GM18520 (cell line): ENCODE results near the gene LCN2.

Experiments used
- ATAC-seq: cut with Tn5 transposase; IDR thresholded peaks from one replicate; pipeline ENCODE4 v1.9.1; 2021; ENCODE audit not compliant: unreplicated experiment

LCN2 gene

DNA sequence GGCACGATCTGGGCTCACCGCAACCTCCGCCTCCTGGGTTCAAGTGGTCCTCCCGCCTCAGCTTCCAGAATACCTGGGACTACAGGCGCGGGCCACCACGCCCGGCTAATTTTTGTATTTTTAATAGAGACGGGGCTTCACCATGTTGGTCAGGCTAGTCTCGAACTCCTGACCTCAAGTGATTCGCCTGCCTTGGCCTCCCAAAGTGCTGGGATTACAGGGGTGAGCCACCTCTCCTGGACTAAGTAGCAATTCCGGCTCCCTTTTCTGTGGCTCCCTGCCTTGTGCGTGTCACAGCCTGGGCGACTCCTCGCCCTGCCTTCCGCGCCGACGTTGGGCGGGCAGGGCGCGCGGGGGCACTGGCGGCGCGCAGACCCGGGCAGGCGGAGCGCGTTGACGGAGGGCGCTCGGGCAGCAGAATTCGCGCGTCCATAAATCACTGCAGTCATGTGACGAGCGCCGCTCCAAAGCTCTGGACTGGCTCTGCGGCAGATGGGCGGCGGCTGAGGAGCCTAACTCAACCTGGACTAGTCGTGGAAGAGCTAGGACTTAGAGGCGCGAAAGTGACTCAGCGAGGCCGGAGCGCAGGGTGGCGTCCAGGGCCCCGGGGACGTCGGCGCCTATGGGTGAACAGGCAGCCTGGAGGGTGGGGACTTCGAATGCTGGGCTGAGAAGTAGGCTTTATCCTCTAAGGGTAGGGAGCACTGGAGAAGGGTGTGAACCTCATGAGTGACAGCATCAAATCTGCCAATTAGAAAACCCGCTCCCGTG is 43.5 kb downstream of the LCN2 start:
- ATAC-seq: no peak

- ATAC-seq: no peak
These were observed 44.3 kb downstream of the LCN2 start for GRCh38 chr9:128193469-128194096.

DNA sequence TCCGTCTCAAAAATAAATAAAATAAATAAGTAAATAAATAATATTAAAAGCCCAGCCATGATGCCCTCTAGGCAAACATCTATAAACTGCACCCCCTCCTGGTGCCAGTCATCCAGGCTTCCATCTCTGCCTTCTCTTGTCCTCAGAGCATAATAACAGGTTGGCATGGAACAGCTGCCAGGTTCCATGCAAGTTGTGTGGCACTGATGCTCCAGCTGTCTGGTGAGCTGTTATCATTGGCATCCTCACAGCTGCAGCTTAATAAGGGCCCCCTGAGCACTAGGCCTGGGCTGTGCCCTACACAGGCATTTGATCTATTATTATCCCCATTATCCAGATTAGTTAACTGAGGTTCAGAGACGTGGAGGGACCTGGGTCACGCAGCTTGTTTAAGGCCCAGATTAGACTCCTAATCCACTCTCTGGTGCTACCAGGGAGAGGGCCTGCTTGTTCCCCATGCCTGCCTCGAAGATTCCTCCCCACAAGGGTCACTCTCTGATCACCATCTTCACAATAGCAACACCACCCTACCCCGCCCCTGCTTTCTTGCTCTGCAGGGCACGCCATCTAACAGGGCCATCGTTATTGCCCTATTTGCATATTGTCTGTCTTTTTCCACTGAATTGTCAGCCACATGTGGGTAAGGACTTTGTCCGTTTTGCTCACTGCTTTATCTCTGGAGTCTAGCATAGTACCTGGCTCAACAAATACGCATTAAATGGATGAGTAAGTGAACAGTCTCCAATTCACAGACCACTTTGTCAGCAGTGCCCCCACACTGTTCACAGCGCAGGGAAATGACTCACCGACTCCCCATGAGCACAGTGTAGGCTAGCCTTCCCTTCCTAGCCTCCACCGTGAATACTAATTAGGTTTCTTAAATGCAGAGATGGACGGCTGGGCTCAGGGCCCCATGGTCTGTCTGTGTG is 52.5 kb downstream of the LCN2 start:
- no peak for ATAC-seq

GRCh38 chr9:128202648-128203023 is 53.4 kb downstream of the LCN2 start:
- ATAC-seq: no peak
